ENCODE measurements around the gene AKT2.

GRCh38 chr19:40247178-40247577 lies 38.0 kb downstream of the AKT2 start:
- TF ChIP-seq CTCF (IDR thresholded peaks at IDR 0.05; ENCODE audit: insufficient read depth, low read length, poor library complexity, severe bottlenecking) (no peak), EZH2phosphoT487 (conservative IDR thresholded peaks at IDR 0.05; ENCODE audit: low read length) (no peak)

Measured in SU-DHL-6 (cell line).